Measurements from ENCODE around the gene DLG2.

The DLG2 gene

DNA sequence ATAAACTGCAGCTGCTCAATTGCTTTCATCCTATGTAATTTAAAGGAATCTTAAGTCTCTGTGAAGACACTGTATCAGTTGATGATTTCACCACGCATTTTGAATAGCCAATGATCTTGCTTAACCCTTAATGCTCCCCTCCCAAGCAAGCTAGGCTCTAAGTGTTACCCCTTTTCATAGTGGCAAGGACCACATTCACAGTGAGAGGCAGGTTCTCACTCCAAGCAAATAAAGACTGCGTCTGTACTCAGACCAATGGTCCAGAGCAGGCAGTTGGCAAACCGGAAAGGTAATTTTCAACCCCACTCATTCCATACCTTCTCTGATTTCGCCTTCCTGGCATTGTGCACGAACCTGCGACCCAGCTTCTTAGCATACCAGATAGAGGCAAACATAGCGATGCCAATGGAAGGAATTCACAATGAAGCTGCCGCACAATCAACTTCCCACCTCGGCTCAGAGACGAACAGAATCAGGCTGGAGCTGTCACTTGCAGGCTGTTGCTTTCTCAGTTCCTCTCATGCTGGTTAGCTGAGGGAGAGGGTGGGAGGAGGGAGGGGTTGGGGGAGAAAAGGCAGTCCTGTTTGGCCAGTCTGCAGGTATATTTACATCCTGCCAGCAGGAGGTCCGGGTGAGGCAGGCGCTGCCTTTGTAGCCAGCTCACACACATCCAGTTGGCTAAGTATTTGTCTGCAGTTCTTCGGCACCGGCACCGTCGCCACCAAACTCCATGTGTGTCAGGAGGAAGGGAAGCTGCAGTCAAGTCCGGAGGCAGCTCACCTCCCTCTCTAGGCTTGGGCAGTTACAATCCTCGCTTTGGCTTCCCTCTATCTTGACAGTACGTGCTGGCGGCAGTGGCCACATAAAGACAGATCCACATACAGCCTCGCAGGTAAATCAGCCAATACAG is 1189.8 kb downstream of the DLG2 start:
- Mint-ChIP-seq H3K4me1 (no peaks in the 10 kb centered on the region), H3K4me3 (no peak overlapping the region), H3K36me3 (ENCODE audit: insufficient read depth) (no peaks in the 10 kb centered on the region), H3K27me3 (no peaks in the 10 kb centered on the region), H3K27ac (ENCODE audit: low read depth) (no peak overlapping the region), H3K9me3 (peaks cover 10% of the 10 kb centered on the region)
- ATAC-seq (replicated peaks; ENCODE audit: extremely low read depth, poor library complexity, severe bottlenecking): no peak
- no peak for DNase-seq (ENCODE audit: low spot score in 2 of 2)

DNA sequence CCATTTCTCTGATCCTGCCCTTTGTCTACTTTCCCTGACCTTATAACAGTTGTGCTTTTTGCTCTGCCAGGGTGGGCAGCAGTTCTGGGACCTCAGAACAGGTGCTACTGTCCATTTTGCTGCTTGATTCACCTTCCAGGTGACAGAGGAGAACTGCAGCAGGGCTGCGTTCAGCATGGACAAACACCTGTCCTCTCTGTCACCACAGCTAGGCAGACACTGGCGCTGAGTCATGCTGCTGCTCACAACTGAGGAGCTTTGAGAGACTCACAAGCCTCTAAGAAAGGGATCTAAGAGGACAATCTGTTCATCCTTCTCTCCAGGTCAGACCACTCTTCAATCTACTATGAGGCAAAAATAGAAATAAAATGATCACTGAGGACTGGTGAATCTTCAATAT is 1196.5 kb downstream of the DLG2 start:
- ATAC-seq (replicated peaks; ENCODE audit: extremely low read depth, poor library complexity, severe bottlenecking) (no peak), DNase-seq (ENCODE audit: low spot score in 2 of 2) (no peak)
- Mint-ChIP-seq H3K9me3 (peaks cover 22% of the 10 kb centered on the region), H3K27ac (ENCODE audit: low read depth) (no peak overlapping the region), H3K27me3 (no peaks in the 10 kb centered on the region), H3K4me3 (no peak overlapping the region), H3K36me3 (ENCODE audit: insufficient read depth) (no peaks in the 10 kb centered on the region), H3K4me1 (no peaks in the 10 kb centered on the region)

DNA sequence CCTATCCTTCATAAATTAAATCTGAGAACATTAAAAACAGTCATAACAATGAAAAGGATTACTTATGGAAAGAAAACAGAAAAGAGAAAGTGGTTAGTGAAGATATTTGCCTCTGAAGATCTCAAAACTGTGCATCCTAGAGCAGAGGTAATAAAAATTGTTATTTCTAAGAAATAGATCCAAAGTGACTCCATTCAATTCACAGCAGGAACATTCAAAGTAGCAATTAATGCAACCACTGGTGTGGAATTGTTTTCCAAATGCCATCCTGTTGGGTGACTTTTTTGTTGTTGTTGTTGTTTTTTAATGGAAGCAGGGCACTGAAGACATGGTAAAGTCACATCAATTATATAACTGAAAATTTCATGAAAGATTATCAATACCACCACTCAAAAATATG is 1201.5 kb downstream of the DLG2 start:
- no peak for DNase-seq (ENCODE audit: low spot score in 2 of 2)
- H3K27me3 Mint-ChIP-seq: no peaks in the 10 kb centered on the region
- ATAC-seq (replicated peaks; ENCODE audit: extremely low read depth, poor library complexity, severe bottlenecking): no peak

DNA sequence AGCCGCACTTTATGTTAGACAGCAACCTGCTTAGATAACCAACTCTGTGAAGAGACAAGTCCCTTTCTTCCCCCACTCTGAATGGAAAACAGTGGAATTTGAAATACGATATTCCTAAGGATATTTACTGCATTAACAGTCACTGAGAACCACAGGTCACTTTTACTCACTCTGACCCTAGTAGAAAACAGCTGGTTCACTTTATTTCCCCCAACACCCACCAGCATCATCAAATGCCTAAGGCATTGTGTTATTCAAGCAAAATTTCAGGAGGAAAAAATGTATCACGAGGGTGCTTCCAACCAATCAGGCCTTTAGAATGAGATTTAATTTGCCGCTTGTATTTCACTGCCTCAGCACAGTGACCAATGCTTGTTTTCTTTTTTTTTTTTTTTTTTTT is 1206.9 kb downstream of the DLG2 start:
- DNase-seq (ENCODE audit: low spot score in 2 of 2) (no peak), ATAC-seq (replicated peaks; ENCODE audit: extremely low read depth, poor library complexity, severe bottlenecking) (no peak)
- no peaks in the 10 kb centered on the region for H3K36me3 Mint-ChIP-seq (ENCODE audit: insufficient read depth)
- peaks cover 25% of the 10 kb centered on the region for H3K9me3 Mint-ChIP-seq
- no peak overlapping the region for H3K4me3 Mint-ChIP-seq
- no peaks in the 10 kb centered on the region for H3K4me1 Mint-ChIP-seq
- no peaks in the 10 kb centered on the region for H3K27me3 Mint-ChIP-seq
- H3K27ac Mint-ChIP-seq (ENCODE audit: low read depth): no peak overlapping the region

More for the DNA sequence above, 1201.5 kb downstream of the DLG2 start:
- H3K4me3 Mint-ChIP-seq: no peak overlapping the region
- no peak overlapping the region for H3K27ac Mint-ChIP-seq (ENCODE audit: low read depth)
- no peaks in the 10 kb centered on the region for H3K4me1 Mint-ChIP-seq
- no peaks in the 10 kb centered on the region for H3K36me3 Mint-ChIP-seq (ENCODE audit: insufficient read depth)
- H3K9me3 Mint-ChIP-seq: peaks cover 21% of the 10 kb centered on the region

DNA sequence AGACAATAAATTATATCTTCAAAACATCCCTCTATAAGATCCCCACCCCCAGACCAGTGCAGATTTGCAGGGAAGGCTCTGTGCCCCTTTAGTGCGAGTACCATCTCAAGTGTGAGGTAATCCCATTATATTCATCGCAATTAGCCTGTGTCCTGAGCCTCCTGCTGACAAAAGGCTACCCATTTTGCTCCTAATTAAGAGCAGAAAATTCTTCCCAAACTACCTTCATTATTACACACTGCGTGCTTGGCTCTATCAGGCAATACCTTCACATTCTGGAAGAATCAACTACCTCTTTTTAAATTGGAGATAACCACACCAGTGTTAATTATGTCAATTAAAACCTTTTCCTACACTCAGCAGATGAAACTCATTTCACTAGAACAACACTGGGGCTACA is 1207.5 kb downstream of the DLG2 start:
- Mint-ChIP-seq H3K27me3 (no peaks in the 10 kb centered on the region), H3K36me3 (ENCODE audit: insufficient read depth) (no peaks in the 10 kb centered on the region), H3K4me1 (no peaks in the 10 kb centered on the region), H3K27ac (ENCODE audit: low read depth) (no peak overlapping the region), H3K9me3 (peaks cover 25% of the 10 kb centered on the region), H3K4me3 (no peak overlapping the region)
- DNase-seq (ENCODE audit: low spot score in 2 of 2) (no peak), ATAC-seq (replicated peaks; ENCODE audit: extremely low read depth, poor library complexity, severe bottlenecking) (no peak)

DNA sequence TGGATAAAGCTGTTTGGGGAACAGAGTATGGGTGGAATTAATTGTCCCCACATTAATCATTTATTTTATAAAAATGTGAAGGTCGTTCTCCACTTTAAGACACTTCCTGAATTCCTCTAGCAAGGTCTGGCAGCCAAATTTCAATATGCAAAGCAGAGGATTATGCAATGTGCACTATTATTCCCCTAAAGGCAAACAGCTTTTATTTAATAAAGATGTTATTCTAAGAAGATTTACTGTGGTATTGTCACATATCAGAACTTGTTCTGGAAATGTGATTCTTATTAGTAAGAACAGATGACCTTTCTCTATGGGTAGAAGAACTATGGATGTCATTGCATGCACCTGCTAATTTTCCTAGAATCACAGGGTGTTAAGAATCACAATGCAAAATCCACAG is 1212.2 kb downstream of the DLG2 start:
- Mint-ChIP-seq H3K4me3 (no peak overlapping the region), H3K9me3 (peaks cover 26% of the 10 kb centered on the region), H3K27me3 (no peaks in the 10 kb centered on the region), H3K36me3 (ENCODE audit: insufficient read depth) (no peaks in the 10 kb centered on the region), H3K4me1 (no peaks in the 10 kb centered on the region), H3K27ac (ENCODE audit: low read depth) (no peak overlapping the region)
- DNase-seq (ENCODE audit: low spot score in 2 of 2) (no peak), ATAC-seq (replicated peaks; ENCODE audit: extremely low read depth, poor library complexity, severe bottlenecking) (no peak)

DNA sequence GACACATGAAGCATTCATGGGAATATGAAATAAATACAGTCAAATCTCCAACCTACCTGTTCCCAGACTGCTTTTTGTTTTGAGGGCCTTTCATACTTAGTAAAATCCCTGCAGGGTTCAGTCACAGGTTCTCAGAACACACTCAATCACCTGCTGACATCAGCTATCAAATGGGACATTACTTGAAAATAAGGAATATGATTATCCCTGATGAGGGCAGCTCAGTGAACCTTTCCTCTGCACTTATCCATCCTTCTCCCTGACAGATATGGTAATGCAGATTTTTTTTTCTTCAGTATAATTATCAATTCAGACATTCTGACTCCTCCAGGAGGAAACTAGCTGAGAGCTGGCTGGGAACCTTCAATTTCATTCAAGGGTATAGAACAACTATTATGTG is 1213.6 kb downstream of the DLG2 start:
- no peaks in the 10 kb centered on the region for H3K36me3 Mint-ChIP-seq (ENCODE audit: insufficient read depth)
- no peak for ATAC-seq (replicated peaks; ENCODE audit: extremely low read depth, poor library complexity, severe bottlenecking)
- no peak for DNase-seq (ENCODE audit: low spot score in 2 of 2)
- H3K27ac Mint-ChIP-seq (ENCODE audit: low read depth): no peak overlapping the region
- H3K9me3 Mint-ChIP-seq: peaks cover 28% of the 10 kb centered on the region
- no peaks in the 10 kb centered on the region for H3K27me3 Mint-ChIP-seq
- H3K4me1 Mint-ChIP-seq: no peaks in the 10 kb centered on the region
- H3K4me3 Mint-ChIP-seq: no peak overlapping the region

DNA sequence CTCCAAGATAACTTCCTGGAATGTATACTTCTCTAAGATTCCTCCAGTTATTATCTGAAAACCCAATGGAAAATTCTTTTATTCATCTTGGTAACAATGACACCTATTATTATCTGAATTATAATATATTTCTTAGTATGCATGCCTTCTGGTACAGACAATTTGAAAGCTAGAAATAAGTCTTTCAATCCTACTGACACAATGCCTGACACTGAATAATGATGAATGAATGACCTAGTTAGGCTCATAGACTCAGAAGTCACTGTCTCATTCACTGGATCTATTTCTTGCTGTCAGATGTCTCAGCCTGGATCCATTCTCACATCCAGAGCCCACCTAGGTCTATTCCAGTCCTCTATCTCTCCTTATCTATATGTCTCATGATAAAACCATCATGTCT is 1214.3 kb downstream of the DLG2 start:
- DNase-seq (ENCODE audit: low spot score in 2 of 2) (no peak), ATAC-seq (replicated peaks; ENCODE audit: extremely low read depth, poor library complexity, severe bottlenecking) (no peak)
- Mint-ChIP-seq H3K9me3 (peaks cover 22% of the 10 kb centered on the region), H3K4me1 (no peaks in the 10 kb centered on the region), H3K36me3 (ENCODE audit: insufficient read depth) (no peaks in the 10 kb centered on the region), H3K27me3 (no peaks in the 10 kb centered on the region), H3K4me3 (no peak overlapping the region), H3K27ac (ENCODE audit: low read depth) (no peak overlapping the region)

DNA sequence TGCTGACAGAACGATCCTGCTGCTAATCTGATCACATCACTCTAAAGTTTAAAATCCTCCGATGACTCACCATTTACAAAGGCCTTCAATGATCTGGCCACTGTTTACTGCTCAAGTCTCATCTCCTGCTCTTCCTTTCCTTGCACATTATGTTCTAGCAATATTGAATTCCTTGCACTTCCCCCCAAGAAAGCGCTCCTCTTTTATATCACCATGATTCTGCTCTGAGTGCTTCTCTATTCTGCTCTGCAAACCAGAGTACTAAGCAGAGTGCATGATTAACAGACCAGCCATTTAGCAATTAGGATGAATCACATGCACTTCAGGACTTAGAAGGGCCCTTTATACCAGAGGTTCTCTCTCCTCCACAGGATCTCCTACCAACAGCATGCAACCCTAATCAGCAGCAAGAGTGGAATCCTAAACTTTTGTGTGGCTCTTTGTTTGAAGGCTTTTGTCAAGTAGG is 1218.2 kb downstream of the DLG2 start:
- ATAC-seq (replicated peaks; ENCODE audit: extremely low read depth, poor library complexity, severe bottlenecking) (no peak), DNase-seq (ENCODE audit: low spot score in 2 of 2) (no peak)
- H3K9me3 Mint-ChIP-seq: peaks cover 29% of the 10 kb centered on the region
- no peaks in the 10 kb centered on the region for H3K36me3 Mint-ChIP-seq (ENCODE audit: insufficient read depth)
- H3K27me3 Mint-ChIP-seq: no peaks in the 10 kb centered on the region
- H3K27ac Mint-ChIP-seq (ENCODE audit: low read depth): no peak overlapping the region
- no peaks in the 10 kb centered on the region for H3K4me1 Mint-ChIP-seq
- no peak overlapping the region for H3K4me3 Mint-ChIP-seq

DNA sequence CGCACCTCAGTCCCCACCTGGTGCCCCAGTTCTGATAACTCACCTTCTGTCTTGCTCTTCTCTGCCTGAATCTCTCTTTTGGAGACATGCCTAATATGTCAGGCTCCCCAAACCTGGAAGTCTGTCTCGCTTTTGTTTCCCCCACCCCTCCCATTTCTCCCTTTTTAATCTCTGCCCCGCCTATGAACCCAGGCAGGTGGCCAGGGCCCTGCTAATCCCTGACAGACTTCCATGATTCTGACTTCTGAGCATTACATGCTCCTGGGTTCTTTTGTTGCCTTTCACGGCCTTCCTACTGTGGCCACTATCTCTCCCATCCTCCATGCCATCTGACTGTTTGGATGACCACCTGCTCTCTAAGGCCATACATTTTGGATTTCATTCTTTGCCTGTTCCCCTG is 1220.1 kb downstream of the DLG2 start:
- no peaks in the 10 kb centered on the region for H3K4me1 Mint-ChIP-seq
- peaks cover 29% of the 10 kb centered on the region for H3K9me3 Mint-ChIP-seq
- no peak overlapping the region for H3K4me3 Mint-ChIP-seq
- DNase-seq (ENCODE audit: low spot score in 2 of 2): no peak
- H3K27me3 Mint-ChIP-seq: no peaks in the 10 kb centered on the region
- no peak for ATAC-seq (replicated peaks; ENCODE audit: extremely low read depth, poor library complexity, severe bottlenecking)
- H3K36me3 Mint-ChIP-seq (ENCODE audit: insufficient read depth): no peaks in the 10 kb centered on the region
- no peak overlapping the region for H3K27ac Mint-ChIP-seq (ENCODE audit: low read depth)

DNA sequence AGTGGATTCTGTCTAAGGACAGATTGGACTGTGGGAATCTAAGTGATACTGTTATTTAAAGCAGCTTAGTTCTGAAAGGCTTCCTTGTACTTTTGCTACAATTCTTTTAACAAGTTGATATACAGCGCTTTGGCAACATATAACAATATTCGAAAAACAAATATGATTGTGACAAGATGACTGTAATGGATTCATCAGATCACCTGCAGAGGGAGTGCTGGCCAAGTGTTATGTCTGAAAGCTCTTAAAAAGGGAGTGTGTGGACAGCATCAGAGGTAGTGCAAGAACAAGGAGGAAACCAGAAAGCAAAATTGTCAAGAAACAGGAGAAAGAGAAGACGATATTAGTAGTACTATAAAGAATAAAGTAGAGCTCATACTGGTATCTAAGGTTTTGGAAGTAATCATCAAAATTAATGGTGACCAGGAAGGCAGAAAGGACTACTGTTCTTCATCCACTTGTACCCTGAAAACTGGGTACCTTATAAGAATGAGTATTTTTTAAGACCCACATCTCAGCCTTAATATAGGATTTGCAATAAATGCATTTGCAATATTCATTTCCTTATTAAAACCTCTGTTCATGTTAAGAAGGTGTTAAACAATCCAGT is 1229.0 kb downstream of the DLG2 start:
- no peaks in the 10 kb centered on the region for H3K27me3 Mint-ChIP-seq
- H3K9me3 Mint-ChIP-seq: peaks cover 20% of the 10 kb centered on the region
- no peak for ATAC-seq (replicated peaks; ENCODE audit: extremely low read depth, poor library complexity, severe bottlenecking)
- no peak overlapping the region for H3K4me3 Mint-ChIP-seq
- no peaks in the 10 kb centered on the region for H3K4me1 Mint-ChIP-seq
- H3K36me3 Mint-ChIP-seq (ENCODE audit: insufficient read depth): peaks cover 2% of the 10 kb centered on the region
- no peak for DNase-seq (ENCODE audit: low spot score in 2 of 2)
- H3K27ac Mint-ChIP-seq (ENCODE audit: low read depth): no peak overlapping the region

DNA sequence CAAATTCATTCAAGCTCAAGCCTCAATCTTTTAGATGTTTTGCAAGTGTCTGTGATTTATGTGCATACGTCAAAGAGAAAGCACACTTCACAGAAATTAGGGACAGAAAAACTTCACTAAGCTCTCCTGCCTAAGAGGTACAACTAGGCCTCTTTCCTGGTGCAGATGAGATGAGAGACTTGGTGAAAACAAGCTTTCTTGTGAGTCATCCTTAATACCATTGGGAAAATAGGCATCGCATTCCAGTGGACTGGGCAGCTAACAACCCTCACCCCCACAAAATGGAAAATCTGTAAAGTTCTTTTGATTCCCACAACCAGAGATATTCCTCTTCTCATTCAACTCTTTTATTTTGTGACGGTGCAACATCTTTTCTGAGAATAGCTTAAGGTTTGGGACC is 1230.6 kb downstream of the DLG2 start:
- H3K4me1 Mint-ChIP-seq: no peaks in the 10 kb centered on the region

DNA sequence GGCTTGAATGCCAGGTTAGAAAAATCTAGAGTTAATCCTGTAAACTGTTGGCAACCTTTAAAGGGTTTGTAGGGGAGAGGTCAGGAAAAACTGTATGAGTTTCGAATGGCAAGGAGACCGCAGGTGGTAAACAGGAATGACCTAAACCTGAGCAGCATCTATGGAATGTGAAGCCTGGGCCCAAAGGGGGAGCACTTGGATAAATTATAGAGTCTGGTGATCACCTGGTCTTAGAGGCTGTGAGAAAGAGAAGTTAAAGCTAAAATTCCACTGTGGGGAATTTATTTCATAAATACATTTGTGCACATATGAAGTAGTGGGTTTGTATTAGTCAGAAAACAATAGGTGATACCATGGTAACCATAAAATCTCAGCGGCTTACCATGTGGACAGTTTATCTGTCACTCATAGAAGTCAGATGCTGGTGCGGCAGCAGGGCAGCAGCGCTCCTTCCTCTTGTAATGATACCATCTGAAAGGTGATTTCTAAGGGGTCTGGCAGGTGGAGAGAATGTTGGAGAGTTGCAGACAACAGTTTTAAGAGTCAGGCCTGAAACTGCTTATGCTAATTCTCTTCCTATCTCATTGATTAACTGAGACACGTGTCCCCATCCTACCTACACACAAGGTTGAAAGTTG is 1236.6 kb downstream of the DLG2 start:
- no peaks in the 10 kb centered on the region for H3K4me1 Mint-ChIP-seq
- ATAC-seq (replicated peaks; ENCODE audit: extremely low read depth, poor library complexity, severe bottlenecking) (no peak), DNase-seq (ENCODE audit: low spot score in 2 of 2) (no peak)
- no peak overlapping the region for H3K27ac Mint-ChIP-seq (ENCODE audit: low read depth)
- H3K27me3 Mint-ChIP-seq: no peaks in the 10 kb centered on the region
- H3K9me3 Mint-ChIP-seq: peaks cover 17% of the 10 kb centered on the region
- no peak overlapping the region for H3K4me3 Mint-ChIP-seq
- H3K36me3 Mint-ChIP-seq (ENCODE audit: insufficient read depth): peaks cover 2% of the 10 kb centered on the region

More for the DNA sequence above, 1230.6 kb downstream of the DLG2 start:
- peaks cover 20% of the 10 kb centered on the region for H3K9me3 Mint-ChIP-seq
- H3K27me3 Mint-ChIP-seq: no peaks in the 10 kb centered on the region
- DNase-seq (ENCODE audit: low spot score in 2 of 2) (no peak), ATAC-seq (replicated peaks; ENCODE audit: extremely low read depth, poor library complexity, severe bottlenecking) (no peak)
- peaks cover 2% of the 10 kb centered on the region for H3K36me3 Mint-ChIP-seq (ENCODE audit: insufficient read depth)
- no peak overlapping the region for H3K4me3 Mint-ChIP-seq
- H3K27ac Mint-ChIP-seq (ENCODE audit: low read depth): no peak overlapping the region
